Ovary (tissue), 9 donors: Measurements from ENCODE around the gene CCP110. TPM values are rescaled to one million over a fixed set of nuclear protein-coding genes. Genes with fewer than 3 reads are reported as not detected.
"Not testable (repeated sequence)": the region's sequence is repeated elsewhere in the genome, so short reads cannot be mapped to it uniquely, and the experiment has no call there.

Experiments
- DNase-seq, 5 donors: peaks; one replicate each; pipeline ENCODE4 v3.0.0-alpha.2; 2019 to 2020
- H3K27ac ChIP-seq, 2 donors: fragments of 200-600 bp; one replicate each; pipeline versions ENCODE4 v1.5.1 to v1.8.0; 2019 to 2022
- H3K27me3 ChIP-seq: fragments of 200-600 bp; one replicate; pipeline ENCODE4 v1.8.0; 2022
- H3K36me3 ChIP-seq: fragments of 200-600 bp; sonication (generic); one replicate; pipeline ENCODE4 v1.5.1; 2019
- H3K4me1 ChIP-seq: one replicate; pipeline ENCODE4 v1.8.1; 2013; ENCODE audit warnings: mild to moderate bottlenecking, moderate library complexity; ENCODE audit not compliant: insufficient read depth
- H3K4me3 ChIP-seq: fragments of 200-600 bp; sonication (generic); one replicate; pipeline ENCODE4 v1.5.1; 2017
- H3K9me3 ChIP-seq, 2 donors: fragments of 200-600 bp in 1 of 2; sonication (generic) in 1 of 2; one replicate each; pipeline versions ENCODE4 v1.5.1 to v1.8.1; 2013 to 2019; ENCODE audit warnings: mild to moderate bottlenecking in 1 of 2, moderate library complexity in 1 of 2
- CTCF ChIP-seq, 3 donors: fragments of 450-650 bp in 2 of 3; fragments of 200-600 bp in 1 of 3; IDR thresholded peaks; one replicate each; pipeline versions ENCODE4 v1.5.1 to v1.8.0; 2016 to 2022; ENCODE audit warnings: antibody characterized with exemption in 3 of 3, mild to moderate bottlenecking in 1 of 3
- EP300 ChIP-seq: sonication (generic); formaldehyde crosslinking; IDR thresholded peaks from one replicate; pipeline ENCODE4 v1.6.1; 2017; ENCODE audit warnings: antibody characterized with exemption
- POLR2A ChIP-seq: fragments of 450-650 bp; IDR thresholded peaks from one replicate; pipeline ENCODE4 v1.6.1; 2017; ENCODE audit warnings: antibody characterized with exemption, mild to moderate bottlenecking, moderate library complexity
- whole genome bisulfite sequencing, 3 donors: extraction: QIAGEN DNeasy Blood & Tissue Kit in 1 of 3; methylation state at CpG; one replicate each; pipeline versions ENCODE4 v1.1.5 to v1.1.7; 2013 to 2017; 5-methylcytosine and 5-hydroxymethylcytosine counted together
- intact Hi-C, 4 donors: fragments of 100-400 bp; cut with DNase I; formaldehyde crosslinking; loops; one replicate each; pipeline versions ENCODE4 v1.11.0 to v1.15.1; 2022 to 2023
- polyA plus RNA-seq, 2 donors: library from polyadenylated mRNA; stranded (reverse); fragments of 200-250 nt in 1 of 2; fragments of 350-450 nt in 1 of 2; fragmentation: Illumina TruSeq in 1 of 2; extraction: RNeasy Lipid Tissue Mini Kit (QIAGEN cat#74804) in 1 of 2; gene quantifications; one replicate each; pipeline ENCODE4 v1.2.3, GENCODE V29; 2013 to 2014
- total RNA-seq, 7 donors: library from RNA; depleted of rRNA in 2 of 7; stranded (reverse); fragments of >200 nt in 2 of 7; fragmentation: NEBNext Ultra II Directional in 3 of 7; extraction: Animal tissue kit (Norgen Biotek cat#: 25700) in 3 of 7; gene quantifications; one replicate each; pipeline versions ENCODE4 v1.1.0 to v1.2.4, GENCODE V29; 2016 to 2023
- donor health status: DM: no; HTN: no; CAD: no; lungs with moderate emphysema.
- donor health status: DM: no; HTN: no; CAD: no.
- donor health status: Bipolar disorder and iron deficiency.
- donor health status: DM: yes; HTN: yes; CAD: no.
- donor health status: DM: no; HTN: no; CAD: no.
- donor health status: DM: yes; HTN: yes; CAD: no.

CCP110 gene
- total and polyA plus RNA-seq, 9 donors, result 7.2 to 22.9 (median 19.1) TPM

- Histone ChIP-seq H3K27me3 (no peaks in the 10 kb centered on the region), H3K9me3 (no peaks in the 10 kb centered on the region), H3K36me3 (no peaks in the 10 kb centered on the region), H3K4me3 (no peak overlapping the region), H3K4me1 (no peaks in the 10 kb centered on the region), H3K27ac (no peak overlapping the region)
- TF ChIP-seq POLR2A, result no peak
- no peak for TF ChIP-seq CTCF (IDR thresholded peaks at IDR 0.05)
- TF ChIP-seq EP300, result no peak
- DNase-seq, result no peak
- intact Hi-C loops, result no loop called here
- 94 to 96% (median 95%) methylated on average over 6 of the region's 6 CpGs for WGBS, 3 donors
Observed at GRCh38 chr16:19540241-19540970, 16.7 kb downstream of the CCP110 start.

- no peak for TF ChIP-seq CTCF (IDR thresholded peaks at IDR 0.05)
- TF ChIP-seq EP300, result no peak
- no peak for TF ChIP-seq POLR2A
- Histone ChIP-seq H3K9me3 (no peaks in the 10 kb centered on the region), H3K4me3 (no peak overlapping the region), H3K36me3 (no peaks in the 10 kb centered on the region), H3K27ac (no peak overlapping the region), H3K27me3 (no peaks in the 10 kb centered on the region), H3K4me1 (no peaks in the 10 kb centered on the region)
- no peak for DNase-seq
- 64 to 72% (median 67%) methylated on average over 3 of the region's 3 CpGs for WGBS, 3 donors
- intact Hi-C loops, result no loop called here
Observed at GRCh38 chr16:19542138-19542821, 18.5 kb downstream of the CCP110 start.

- 78 to 86% (median 83%) methylated on average over 10 of the region's 10 CpGs for WGBS, 3 donors
- intact Hi-C loops, H3K9me3 ChIP-seq, H3K27me3 ChIP-seq, H3K4me3 ChIP-seq, H3K4me1 ChIP-seq, H3K27ac ChIP-seq, DNase-seq, H3K36me3 ChIP-seq: not testable (repeated sequence)
Observed at GRCh38 chr16:19543278-19543996, 19.7 kb downstream of the CCP110 start.

DNA sequence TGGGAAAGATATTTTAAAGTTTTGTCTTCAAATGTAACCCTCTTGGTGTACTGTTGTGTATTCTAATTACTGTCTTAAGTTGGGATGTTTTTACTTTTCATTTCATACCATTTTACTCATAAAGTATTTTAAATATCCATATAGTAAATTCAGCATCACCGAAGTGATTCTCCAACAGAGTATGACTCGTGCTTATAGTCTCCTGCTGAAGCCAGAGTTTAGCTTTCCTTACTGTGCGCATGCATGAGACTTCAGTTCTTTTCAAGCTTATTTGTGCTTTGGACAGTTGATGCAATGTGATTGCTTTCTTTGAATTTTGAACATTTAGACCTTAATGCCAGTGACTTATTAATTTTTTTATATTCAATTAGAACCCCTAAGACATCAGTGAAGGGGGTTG lies 24.4 kb downstream of the CCP110 start:
- H3K4me3 ChIP-seq, result no peak overlapping the region
- intact Hi-C loops, result no loop called here
- H3K27ac ChIP-seq, result no peak overlapping the region
- no peaks in the 10 kb centered on the region for H3K27me3 ChIP-seq
- no peak for DNase-seq
- no peaks in the 10 kb centered on the region for H3K36me3 ChIP-seq
- WGBS, 3 donors, result 94 to 97% (median 96%) methylated on average over 3 of the region's 3 CpGs
- TF ChIP-seq EP300, result no peak
- no peak for TF ChIP-seq CTCF (IDR thresholded peaks at IDR 0.05)
- no peak for TF ChIP-seq POLR2A
- no peaks in the 10 kb centered on the region for H3K4me1 ChIP-seq
- no peaks in the 10 kb centered on the region for H3K9me3 ChIP-seq
